Measurements from ENCODE around the gene GRAMD2B.

GRCh38 chr5:126526493-126526892 lies 103.3 kb downstream of the GRAMD2B start:
- TF ChIP-seq POLR2A (IDR thresholded peaks at IDR 0.05) (no peak), CTCF (IDR thresholded peaks at IDR 0.05) (no peak)

Measured in body of pancreas (tissue), 4 donors.